ENCODE measurements around the gene BCDIN3D. TPM values are rescaled to one million over a fixed set of nuclear protein-coding genes. Genes with fewer than 3 reads are reported as not detected.

Gene BCDIN3D
- total and polyA plus RNA-seq, 10 of the 15 experiments (the other 5 are each of a cell fraction or from before 2014, with no cell fraction given) = 3.7 to 7.2 (median 6.4) TPM

DNA sequence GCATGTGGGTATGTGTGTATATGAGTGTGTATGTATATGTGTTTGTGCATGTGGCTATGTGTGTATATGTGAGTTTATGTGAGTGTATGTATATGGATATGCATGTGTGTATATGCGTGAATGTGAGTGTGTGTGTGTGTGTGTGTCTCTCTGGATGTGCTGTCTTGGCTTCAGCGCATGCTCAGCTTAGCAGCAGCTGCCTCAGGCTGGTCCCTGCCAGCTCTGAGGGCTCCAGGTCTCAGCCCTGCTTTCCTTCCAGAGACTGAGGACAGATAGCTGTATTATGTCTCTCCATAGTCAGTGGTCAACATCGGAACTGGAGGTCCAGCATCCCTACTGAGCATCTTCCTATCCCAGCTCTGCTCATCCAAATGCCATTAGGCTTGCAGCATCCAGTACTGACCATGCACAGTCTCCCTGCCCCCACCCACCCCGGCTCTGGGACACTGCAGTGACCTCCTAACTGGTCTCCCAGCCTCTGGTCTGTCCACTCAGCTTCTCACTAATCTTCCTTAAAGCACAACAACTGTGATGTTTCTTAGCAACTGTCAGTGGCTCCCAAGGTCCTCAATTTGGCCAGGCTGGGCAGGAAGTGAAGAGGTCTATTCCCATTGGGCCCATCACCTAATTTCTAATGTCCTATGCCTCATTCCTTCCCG lies 38.0 kb upstream of the BCDIN3D start:
- SMC1A ChIA-PET (ENCODE audit: uncharacterized antibody, unreplicated experiment) = no interaction called here
- no peak overlapping the region for H3K4me3 ChIP-seq
- no peak overlapping the region for H2AFZ ChIP-seq (ENCODE audit: control insufficient read depth, low read depth, low read length)
- no peaks in the 10 kb centered on the region for H4K20me1 ChIP-seq (ENCODE audit: control insufficient read depth, insufficient read depth)
- no peak overlapping the region for H3K9ac ChIP-seq (ENCODE audit: control insufficient read depth, insufficient read depth, low read length)
- ATAC-seq (no peak), DNase-seq (ENCODE audit: low read depth, low spot score) (no peak), FAIRE-seq (no peak)
- CTCF ChIA-PET = interaction anchor here (1.3 kb wide), 1 partner anchor 64 kb away, joined by 5 read pairs; no protein-coding TSS in a partner anchor
- H3K9me3 ChIP-seq (replicated peaks; ENCODE audit: control insufficient read depth, insufficient read depth, low read length) = no peaks in the 10 kb centered on the region
- RAD21 ChIA-PET (ENCODE audit: unreplicated experiment) = interaction anchor here (1.2 kb wide), 1 partner anchor 85 kb away, joined by 3 read pairs; no protein-coding TSS in a partner anchor
- no TSS peak for BruUV-seq (replicated peaks)
- no peak overlapping the region for H3K4me2 ChIP-seq (ENCODE audit: control insufficient read depth, insufficient read depth)
- H3K27ac ChIP-seq (ENCODE audit: control insufficient read depth, insufficient read depth) = no peak overlapping the region
- TF ChIP-seq KLF5 (IDR thresholded peaks at IDR 0.05; ENCODE audit: partially characterized antibody) (no peak), JUNB (IDR thresholded peaks at IDR 0.05) (no peak), RB1 (IDR thresholded peaks at IDR 0.05; ENCODE audit: borderline replicate concordance) (no peak), NFYA (IDR thresholded peaks at IDR 0.05; ENCODE audit: borderline replicate concordance, low read depth, low read length) (no peak), ZNF217 (IDR thresholded peaks at IDR 0.05) (no peak), CBX3 (IDR thresholded peaks at IDR 0.05; ENCODE audit: borderline replicate concordance, low read depth) (no peak), PAX5 (IDR thresholded peaks at IDR 0.05; ENCODE audit: borderline replicate concordance, low read depth, low read length) (no peak), HDAC6 (IDR thresholded peaks at IDR 0.05; ENCODE audit: unreplicated experiment) (no peak), FOXK2 (IDR thresholded peaks at IDR 0.05) (no peak)
- TF ChIP-seq, protein P1, sequence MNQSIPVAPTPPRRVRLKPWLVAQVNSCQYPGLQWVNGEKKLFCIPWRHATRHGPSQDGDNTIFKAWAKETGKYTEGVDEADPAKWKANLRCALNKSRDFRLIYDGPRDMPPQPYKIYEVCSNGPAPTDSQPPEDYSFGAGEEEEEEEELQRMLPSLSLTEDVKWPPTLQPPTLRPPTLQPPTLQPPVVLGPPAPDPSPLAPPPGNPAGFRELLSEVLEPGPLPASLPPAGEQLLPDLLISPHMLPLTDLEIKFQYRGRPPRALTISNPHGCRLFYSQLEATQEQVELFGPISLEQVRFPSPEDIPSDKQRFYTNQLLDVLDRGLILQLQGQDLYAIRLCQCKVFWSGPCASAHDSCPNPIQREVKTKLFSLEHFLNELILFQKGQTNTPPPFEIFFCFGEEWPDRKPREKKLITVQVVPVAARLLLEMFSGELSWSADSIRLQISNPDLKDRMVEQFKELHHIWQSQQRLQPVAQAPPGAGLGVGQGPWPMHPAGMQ (IDR thresholded peaks at IDR 0.05; ENCODE audit: borderline replicate concordance) = no peak
- TF ChIP-seq, protein P2, sequence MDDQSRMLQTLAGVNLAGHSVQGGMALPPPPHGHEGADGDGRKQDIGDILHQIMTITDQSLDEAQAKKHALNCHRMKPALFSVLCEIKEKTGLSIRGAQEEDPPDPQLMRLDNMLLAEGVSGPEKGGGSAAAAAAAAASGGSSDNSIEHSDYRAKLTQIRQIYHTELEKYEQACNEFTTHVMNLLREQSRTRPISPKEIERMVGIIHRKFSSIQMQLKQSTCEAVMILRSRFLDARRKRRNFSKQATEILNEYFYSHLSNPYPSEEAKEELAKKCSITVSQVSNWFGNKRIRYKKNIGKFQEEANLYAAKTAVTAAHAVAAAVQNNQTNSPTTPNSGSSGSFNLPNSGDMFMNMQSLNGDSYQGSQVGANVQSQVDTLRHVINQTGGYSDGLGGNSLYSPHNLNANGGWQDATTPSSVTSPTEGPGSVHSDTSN (IDR thresholded peaks at IDR 0.05; ENCODE audit: insufficient replicate concordance, low read depth, low read length) = no peak
- TF ChIP-seq, protein P3, sequence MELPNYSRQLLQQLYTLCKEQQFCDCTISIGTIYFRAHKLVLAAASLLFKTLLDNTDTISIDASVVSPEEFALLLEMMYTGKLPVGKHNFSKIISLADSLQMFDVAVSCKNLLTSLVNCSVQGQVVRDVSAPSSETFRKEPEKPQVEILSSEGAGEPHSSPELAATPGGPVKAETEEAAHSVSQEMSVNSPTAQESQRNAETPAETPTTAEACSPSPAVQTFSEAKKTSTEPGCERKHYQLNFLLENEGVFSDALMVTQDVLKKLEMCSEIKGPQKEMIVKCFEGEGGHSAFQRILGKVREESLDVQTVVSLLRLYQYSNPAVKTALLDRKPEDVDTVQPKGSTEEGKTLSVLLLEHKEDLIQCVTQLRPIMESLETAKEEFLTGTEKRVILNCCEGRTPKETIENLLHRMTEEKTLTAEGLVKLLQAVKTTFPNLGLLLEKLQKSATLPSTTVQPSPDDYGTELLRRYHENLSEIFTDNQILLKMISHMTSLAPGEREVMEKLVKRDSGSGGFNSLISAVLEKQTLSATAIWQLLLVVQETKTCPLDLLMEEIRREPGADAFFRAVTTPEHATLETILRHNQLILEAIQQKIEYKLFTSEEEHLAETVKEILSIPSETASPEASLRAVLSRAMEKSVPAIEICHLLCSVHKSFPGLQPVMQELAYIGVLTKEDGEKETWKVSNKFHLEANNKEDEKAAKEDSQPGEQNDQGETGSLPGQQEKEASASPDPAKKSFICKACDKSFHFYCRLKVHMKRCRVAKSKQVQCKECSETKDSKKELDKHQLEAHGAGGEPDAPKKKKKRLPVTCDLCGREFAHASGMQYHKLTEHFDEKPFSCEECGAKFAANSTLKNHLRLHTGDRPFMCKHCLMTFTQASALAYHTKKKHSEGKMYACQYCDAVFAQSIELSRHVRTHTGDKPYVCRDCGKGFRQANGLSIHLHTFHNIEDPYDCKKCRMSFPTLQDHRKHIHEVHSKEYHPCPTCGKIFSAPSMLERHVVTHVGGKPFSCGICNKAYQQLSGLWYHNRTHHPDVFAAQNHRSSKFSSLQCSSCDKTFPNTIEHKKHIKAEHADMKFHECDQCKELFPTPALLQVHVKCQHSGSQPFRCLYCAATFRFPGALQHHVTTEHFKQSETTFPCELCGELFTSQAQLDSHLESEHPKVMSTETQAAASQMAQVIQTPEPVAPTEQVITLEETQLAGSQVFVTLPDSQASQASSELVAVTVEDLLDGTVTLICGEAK (IDR thresholded peaks at IDR 0.05; ENCODE audit: borderline replicate concordance) = no peak
- 68% methylated on average over 5 of the region's 5 CpGs for WGBS (ENCODE audit: insufficient coverage, insufficient replicate concordance, low lambda C conversion rate, missing lambda C conversion rate)
- no peaks in the 10 kb centered on the region for H3K36me3 ChIP-seq (ENCODE audit: control insufficient read depth in 2 of 2, insufficient read depth in 2 of 2, low read length in 1 of 2)
- H3K79me2 ChIP-seq (ENCODE audit: control insufficient read depth, insufficient read depth, low read length) = no peaks in the 10 kb centered on the region
- H3K4me1 ChIP-seq (ENCODE audit: control insufficient read depth, insufficient read depth, low read length) = no peaks in the 10 kb centered on the region
- H3K27me3 ChIP-seq (replicated peaks in 1 of 2; ENCODE audit: control insufficient read depth in 2 of 2, insufficient read depth in 2 of 2, low read length in 1 of 2) = peaks cover 0 to 1% of the 10 kb centered on the region in 2 experiments; a peak in 1 of 4 replicates
- intact Hi-C loops (cut with micrococcal nuclease; ENCODE audit: unreplicated experiment) (no loop called here), in situ Hi-C loops (cut with MboI) (no loop called here)
- POLR2A ChIA-PET = no interaction called here
